Bronchus fibroblast of lung (primary cell): ENCODE results near the gene ARCN1. TPM values are rescaled to one million over a fixed set of nuclear protein-coding genes. Genes with fewer than 3 reads are reported as not detected.

Experiments
- total RNA-seq: library from RNA; depleted of rRNA; stranded (reverse); fragments of >200 nt; gene quantifications from 2 replicates; pipeline ENCODE4 v1.2.3, GENCODE V29; 2015

ARCN1 gene
- 130 and 141 TPM in 2 replicates for total RNA-seq

GRCh38 chr11:118572061-118572980 is at the start of gene ARCN1:
TSS of gene ARCN1 (plus strand) at chr11:118572409. CDS start at chr11:118572548, 139 bp downstream.

GRCh38 chr11:118527109-118527508 is 45.1 kb upstream of the ARCN1 start, which contains the start of gene TTC36:
TSS of gene TTC36 (plus strand) at chr11:118527474. CDS start at chr11:118527495, 21 bp downstream.

GRCh38 chr11:118530683-118531596 is 41.3 kb upstream of the ARCN1 start, which contains the start of gene TMEM25:
TSS of gene TMEM25 (plus strand) at chr11:118531192. CDS start at chr11:118531802, 610 bp downstream.

GRCh38 chr11:118607401-118608359 is 35.5 kb downstream of the ARCN1 start, which contains the start of gene PHLDB1:
TSS of gene PHLDB1 (plus strand) at chr11:118607615. CDS start at chr11:118613837, 6,222 bp downstream.

Other genes with a start within 250 kb of the ARCN1 start
- gene CD3D, start 229.7 kb upstream of the ARCN1 start, total RNA-seq = not detected in 2 replicates
- not detected in 2 replicates for gene CD3G, start 228.1 kb upstream of the ARCN1 start, total RNA-seq
- 31.7 and 33.5 TPM in 2 replicates for gene UBE4A, start 212.8 kb upstream of the ARCN1 start, total RNA-seq
- 56.2 and 62.9 TPM in 2 replicates for gene ATP5MG, start 170.8 kb upstream of the ARCN1 start, total RNA-seq
- 10.1 and 13.6 TPM in 2 replicates for gene KMT2A, start 135.9 kb upstream of the ARCN1 start, total RNA-seq
- gene TTC36, start 44.9 kb upstream of the ARCN1 start, total RNA-seq = 1.0 TPM in 1 of 2 replicates, not detected in the other
- gene TMEM25, start 41.2 kb upstream of the ARCN1 start, total RNA-seq = 21.4 and 23.0 TPM in 2 replicates
- gene IFT46, start 6.5 kb upstream of the ARCN1 start, total RNA-seq = 28.1 and 29.3 TPM in 2 replicates
- gene PHLDB1, start 35.2 kb downstream of the ARCN1 start, total RNA-seq = 51.1 and 51.8 TPM in 2 replicates
- gene TREH, start 107.2 kb downstream of the ARCN1 start, total RNA-seq = not detected in 2 replicates
- gene DDX6, start 218.8 kb downstream of the ARCN1 start, total RNA-seq = 44.9 and 48.8 TPM in 2 replicates